Gastrocnemius medialis (tissue), 4 donors: Measurements from ENCODE around the gene NAALAD2.

Experiments
- CTCF ChIP-seq, 5 experiments: fragments of 450-650 bp in 3 of 5; fragments of 200-600 bp in 2 of 5; sonication (generic) in 2 of 5; IDR thresholded peaks in 4 of 5; conservative IDR thresholded peaks in 1 of 5; 1 replicate in 4 of 5; 2 replicates in 1 of 5; pipeline ENCODE4 v1.5.1; 2016 to 2019; ENCODE audit warnings: antibody characterized with exemption in 5 of 5, mild to moderate bottlenecking in 3 of 5, moderate library complexity in 3 of 5
- POLR2A ChIP-seq, 2 donors: fragments of 450-650 bp; IDR thresholded peaks; one replicate each; pipeline ENCODE4 v1.6.1; 2017; ENCODE audit warnings: antibody characterized with exemption in 2 of 2, mild to moderate bottlenecking in 2 of 2, moderate library complexity in 2 of 2

GRCh38 chr11:90208857-90209256 is 74.4 kb downstream of the NAALAD2 start:
- TF ChIP-seq CTCF (IDR thresholded peaks at IDR 0.05 in 4 of 5, conservative IDR thresholded peaks at IDR 0.05 in 1 of 5) (no peak), POLR2A (IDR thresholded peaks at IDR 0.05) (no peak)
